Stromal cell of bone marrow (primary cell): ENCODE measurements around the gene SHISAL1.
A peak's percentile ranks its signal among the peaks of the same experiment; 100 is the strongest.

Experiments used
- DNase-seq: peaks from one replicate; pipeline ENCODE4 v3.0.0-alpha.2; 2012; ENCODE audit warnings: low read depth

The SHISAL1 gene

GRCh38 chr22:44209343-44209742 lies 103.4 kb downstream of the SHISAL1 start:
- no peak for DNase-seq

- DNase-seq, result no peak
Measured at GRCh38 chr22:44207981-44208317, 104.8 kb downstream of the SHISAL1 start.

- no peak for DNase-seq
Measured at GRCh38 chr22:44207173-44207980, 105.4 kb downstream of the SHISAL1 start.

- DNase-seq, result no peak
Measured at GRCh38 chr22:44206696-44207095, 106.1 kb downstream of the SHISAL1 start.

GRCh38 chr22:44206330-44206645 lies 106.5 kb downstream of the SHISAL1 start:
- no peak for DNase-seq

GRCh38 chr22:44205516-44206329 lies 107.0 kb downstream of the SHISAL1 start:
- DNase-seq, result no peak

- no peak for DNase-seq
Measured at GRCh38 chr22:44204739-44205515, 107.8 kb downstream of the SHISAL1 start.

- DNase-seq, result no peak
Measured at GRCh38 chr22:44203203-44203602, 109.5 kb downstream of the SHISAL1 start.

GRCh38 chr22:44202261-44202789 lies 110.4 kb downstream of the SHISAL1 start:
- peak; percentile 57 for DNase-seq

GRCh38 chr22:44201665-44202064 lies 111.1 kb downstream of the SHISAL1 start:
- DNase-seq, result no peak

GRCh38 chr22:44200855-44201550 lies 111.7 kb downstream of the SHISAL1 start:
- no peak for DNase-seq

GRCh38 chr22:44200451-44200850 lies 112.3 kb downstream of the SHISAL1 start:
- no peak for DNase-seq

GRCh38 chr22:44199866-44200265 lies 112.9 kb downstream of the SHISAL1 start:
- no peak for DNase-seq

- no peak for DNase-seq
Measured at GRCh38 chr22:44199164-44199563, 113.6 kb downstream of the SHISAL1 start.

- DNase-seq, result no peak
Measured at GRCh38 chr22:44197271-44197670, 115.5 kb downstream of the SHISAL1 start.

GRCh38 chr22:44196731-44197131 lies 116.0 kb downstream of the SHISAL1 start:
- no peak for DNase-seq

GRCh38 chr22:44196241-44196640 lies 116.5 kb downstream of the SHISAL1 start:
- DNase-seq, result no peak

- no peak for DNase-seq
Measured at GRCh38 chr22:44195189-44195871, 117.4 kb downstream of the SHISAL1 start.

GRCh38 chr22:44194569-44194968 lies 118.2 kb downstream of the SHISAL1 start:
- no peak for DNase-seq
